ENCODE results near the gene CLMP.
"Not testable (repeated sequence)": the region's sequence is repeated elsewhere in the genome, so short reads cannot be mapped to it uniquely, and the experiment has no call there.

Gene CLMP

DNA sequence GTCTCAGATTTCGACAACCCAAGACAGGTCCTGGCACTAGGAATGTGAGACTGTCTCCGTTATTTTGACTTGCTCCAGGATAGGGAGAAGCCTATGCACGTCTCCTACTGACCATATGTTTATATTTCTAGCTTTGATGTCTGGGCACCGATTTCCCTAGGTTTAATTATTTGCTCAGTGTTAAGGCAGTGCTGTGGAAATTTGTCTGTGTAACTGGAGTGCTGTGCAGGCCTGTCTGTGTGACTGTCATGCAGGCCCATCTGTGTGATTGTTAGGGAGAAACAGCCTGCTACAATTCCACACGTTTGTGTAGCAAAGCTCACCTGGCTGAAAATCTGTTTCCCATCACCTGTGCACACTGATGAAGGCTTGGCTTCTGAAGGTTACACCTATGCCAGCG is 103.5 kb downstream of the CLMP start:
- no peak for DNase-seq (ENCODE audit: low read depth in 2 of 2)
- no peak overlapping the region for H3K4me3 ChIP-seq (replicated peaks in 1 of 2; ENCODE audit: low read depth in 2 of 2, low read length in 2 of 2)
- TF ChIP-seq, protein P1, sequence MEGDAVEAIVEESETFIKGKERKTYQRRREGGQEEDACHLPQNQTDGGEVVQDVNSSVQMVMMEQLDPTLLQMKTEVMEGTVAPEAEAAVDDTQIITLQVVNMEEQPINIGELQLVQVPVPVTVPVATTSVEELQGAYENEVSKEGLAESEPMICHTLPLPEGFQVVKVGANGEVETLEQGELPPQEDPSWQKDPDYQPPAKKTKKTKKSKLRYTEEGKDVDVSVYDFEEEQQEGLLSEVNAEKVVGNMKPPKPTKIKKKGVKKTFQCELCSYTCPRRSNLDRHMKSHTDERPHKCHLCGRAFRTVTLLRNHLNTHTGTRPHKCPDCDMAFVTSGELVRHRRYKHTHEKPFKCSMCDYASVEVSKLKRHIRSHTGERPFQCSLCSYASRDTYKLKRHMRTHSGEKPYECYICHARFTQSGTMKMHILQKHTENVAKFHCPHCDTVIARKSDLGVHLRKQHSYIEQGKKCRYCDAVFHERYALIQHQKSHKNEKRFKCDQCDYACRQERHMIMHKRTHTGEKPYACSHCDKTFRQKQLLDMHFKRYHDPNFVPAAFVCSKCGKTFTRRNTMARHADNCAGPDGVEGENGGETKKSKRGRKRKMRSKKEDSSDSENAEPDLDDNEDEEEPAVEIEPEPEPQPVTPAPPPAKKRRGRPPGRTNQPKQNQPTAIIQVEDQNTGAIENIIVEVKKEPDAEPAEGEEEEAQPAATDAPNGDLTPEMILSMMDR (IDR thresholded peaks at IDR 0.05; ENCODE audit: low read depth, low read length): no peak

DNA sequence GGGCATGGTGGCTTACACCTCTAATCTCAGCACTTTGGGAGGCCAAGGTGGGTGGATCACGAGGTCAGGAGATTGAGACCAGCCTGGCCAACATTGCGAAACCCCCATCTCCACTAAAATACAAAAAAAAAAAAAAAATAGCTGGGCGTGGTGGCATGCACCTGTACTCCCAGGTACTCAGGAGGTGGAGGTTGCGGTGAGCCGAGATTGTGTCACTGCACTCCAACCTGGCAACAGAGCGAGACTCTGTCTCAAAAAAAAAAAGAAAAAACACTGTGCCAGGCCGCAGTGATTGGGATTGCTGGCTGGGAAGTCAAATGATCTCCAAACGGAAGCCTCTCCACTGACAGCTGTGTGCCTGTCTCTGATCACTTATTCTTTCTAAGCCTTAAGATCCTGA is 104.9 kb downstream of the CLMP start:
- not testable (repeated sequence) for DNase-seq (ENCODE audit: low read depth in 2 of 2); H3K4me3 ChIP-seq (replicated peaks in 1 of 2; ENCODE audit: low read depth in 2 of 2, low read length in 2 of 2)

DNA sequence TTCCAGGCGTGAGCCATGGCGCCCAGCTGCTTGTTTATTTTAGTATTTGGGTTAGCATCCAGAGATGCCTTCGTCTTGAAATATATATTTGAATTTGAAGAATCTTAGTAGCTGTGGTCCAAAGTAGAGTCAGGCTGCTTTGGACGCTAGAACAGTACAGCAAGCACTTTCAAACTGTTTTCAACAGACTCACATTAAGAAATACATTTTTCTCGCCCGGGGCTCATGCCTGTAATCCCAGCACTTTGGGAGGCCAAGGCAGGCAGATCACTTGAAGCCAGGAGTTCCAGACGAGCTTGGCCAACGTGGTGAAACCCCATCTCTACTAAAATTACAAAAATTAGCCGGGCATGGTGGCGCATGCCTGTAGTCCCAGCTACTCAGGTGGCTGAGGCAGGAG is 106.2 kb downstream of the CLMP start:
- not testable (repeated sequence) for DNase-seq (ENCODE audit: low read depth in 2 of 2); H3K4me3 ChIP-seq (replicated peaks in 1 of 2; ENCODE audit: low read depth in 2 of 2, low read length in 2 of 2)

DNA sequence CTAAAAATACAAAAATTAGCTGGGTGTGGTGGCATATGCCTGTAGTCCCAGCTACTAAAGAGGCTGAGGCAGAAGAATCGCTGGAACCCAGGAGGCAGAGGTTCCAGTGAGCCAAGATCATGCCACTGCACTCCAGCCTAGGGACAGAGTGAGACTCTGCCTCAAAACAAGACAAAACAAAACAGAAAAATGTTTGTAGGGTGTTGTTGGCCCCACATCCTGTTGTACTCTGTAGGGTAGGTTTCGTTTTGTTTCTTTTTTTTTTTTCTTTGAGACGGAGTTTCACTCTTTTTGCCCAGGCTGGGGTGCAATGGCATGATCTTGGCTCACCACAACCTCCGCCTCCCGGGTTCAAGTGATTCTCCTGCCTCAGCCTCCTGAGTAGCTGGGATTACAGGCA is 107.4 kb downstream of the CLMP start:
- DNase-seq (ENCODE audit: low read depth in 2 of 2); H3K4me3 ChIP-seq (replicated peaks in 1 of 2; ENCODE audit: low read depth in 2 of 2, low read length in 2 of 2): not testable (repeated sequence)

DNA sequence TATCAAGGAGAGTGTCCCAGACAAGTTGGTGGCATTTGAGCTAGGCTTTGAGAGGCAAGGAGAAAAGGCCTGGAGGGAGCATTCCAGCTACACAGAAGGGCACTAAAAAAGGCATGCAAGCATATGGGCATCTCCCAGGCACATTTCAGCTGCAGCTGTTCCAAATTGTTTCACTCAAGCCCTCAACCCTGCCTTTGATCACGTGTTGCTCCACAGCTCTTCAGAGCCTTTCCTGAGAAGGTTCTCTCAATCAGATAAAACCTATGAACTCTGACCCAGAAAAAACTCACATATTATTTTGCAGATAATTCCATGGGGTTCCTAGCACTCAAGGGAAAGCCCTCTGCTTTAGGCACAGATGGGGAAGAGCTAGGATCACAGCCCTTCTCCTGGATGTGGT is 108.7 kb downstream of the CLMP start:
- H3K4me3 ChIP-seq (replicated peaks in 1 of 2; ENCODE audit: low read depth in 2 of 2, low read length in 2 of 2): no peak overlapping the region
- TF ChIP-seq, protein P1 (IDR thresholded peaks at IDR 0.05; ENCODE audit: low read depth, low read length): no peak
- DNase-seq (ENCODE audit: low read depth in 2 of 2): no peak

DNA sequence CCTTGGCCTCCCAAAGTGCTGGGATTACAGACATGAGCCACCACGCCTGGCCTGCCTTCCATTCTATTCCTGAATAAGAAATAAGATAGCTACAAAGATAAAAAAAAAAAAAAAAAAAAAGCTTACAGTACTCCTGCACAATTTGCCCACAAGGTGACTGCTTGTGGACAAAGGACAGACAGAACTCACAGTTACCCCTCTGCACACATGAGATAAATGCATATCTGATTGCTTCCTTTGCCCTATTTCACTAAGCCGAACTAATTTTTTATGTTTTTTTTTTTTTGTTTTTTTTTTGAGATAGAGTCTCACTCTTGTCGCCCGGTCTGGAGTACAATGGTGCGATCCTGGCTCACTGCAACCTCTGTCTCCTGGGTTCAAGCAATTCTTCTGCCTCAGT is 109.6 kb downstream of the CLMP start:
- DNase-seq (ENCODE audit: low read depth in 2 of 2): no peak
- TF ChIP-seq, protein P1 (IDR thresholded peaks at IDR 0.05; ENCODE audit: low read depth, low read length): no peak
- H3K4me3 ChIP-seq (replicated peaks in 1 of 2; ENCODE audit: low read depth in 2 of 2, low read length in 2 of 2): no peak overlapping the region

DNA sequence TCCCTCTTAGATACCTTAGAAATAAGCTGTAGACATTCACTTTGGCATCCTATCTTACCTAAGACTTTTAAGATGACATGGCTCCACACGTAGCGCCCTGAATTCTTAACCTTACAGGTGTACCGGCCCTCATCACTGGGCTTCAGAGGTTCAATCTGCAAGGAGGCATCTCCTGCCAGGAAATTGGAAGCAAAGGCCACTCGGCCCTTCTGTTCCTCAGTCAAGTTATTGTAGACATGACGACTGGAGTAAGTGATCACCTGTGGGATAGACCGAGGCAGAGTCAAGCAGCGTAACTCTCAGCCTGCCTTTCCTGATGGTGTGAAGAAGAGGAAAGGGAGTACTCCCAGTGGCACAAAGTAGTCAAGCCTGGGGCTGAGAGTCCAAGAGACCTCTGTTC is 110.6 kb downstream of the CLMP start:
- TF ChIP-seq, protein P1 (IDR thresholded peaks at IDR 0.05; ENCODE audit: low read depth, low read length): no peak
- DNase-seq (ENCODE audit: low read depth in 2 of 2): no peak

DNA sequence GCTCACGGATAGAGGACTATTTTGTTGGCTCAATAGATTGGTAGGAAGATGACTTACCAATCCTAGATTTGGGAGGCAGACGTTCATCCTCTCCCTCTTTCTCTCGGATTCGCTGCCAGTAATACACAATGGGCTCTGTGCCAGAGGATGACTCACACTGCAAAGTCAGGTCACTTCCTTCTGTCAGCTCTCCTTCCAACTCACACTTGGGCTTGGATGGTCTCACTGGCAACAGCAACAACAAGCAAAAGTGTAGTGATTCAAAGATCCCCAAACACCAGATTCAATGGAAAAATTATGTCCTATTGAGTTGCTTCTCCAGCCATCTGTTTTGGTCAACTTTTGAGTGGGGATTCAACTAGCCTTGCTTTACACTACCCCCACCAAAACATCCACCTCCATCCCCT is 111.4 kb downstream of the CLMP start:
- TF ChIP-seq, protein P1 (IDR thresholded peaks at IDR 0.05; ENCODE audit: low read depth, low read length): no peak
- peak; percentile 99 for DNase-seq (ENCODE audit: low read depth in 2 of 2)
- H3K4me3 ChIP-seq (replicated peaks in 1 of 2; ENCODE audit: low read depth in 2 of 2, low read length in 2 of 2): no peak overlapping the region

More for the DNA sequence above, 110.6 kb downstream of the CLMP start:
- H3K4me3 ChIP-seq (replicated peaks in 1 of 2; ENCODE audit: low read depth in 2 of 2, low read length in 2 of 2): no peak overlapping the region

DNA sequence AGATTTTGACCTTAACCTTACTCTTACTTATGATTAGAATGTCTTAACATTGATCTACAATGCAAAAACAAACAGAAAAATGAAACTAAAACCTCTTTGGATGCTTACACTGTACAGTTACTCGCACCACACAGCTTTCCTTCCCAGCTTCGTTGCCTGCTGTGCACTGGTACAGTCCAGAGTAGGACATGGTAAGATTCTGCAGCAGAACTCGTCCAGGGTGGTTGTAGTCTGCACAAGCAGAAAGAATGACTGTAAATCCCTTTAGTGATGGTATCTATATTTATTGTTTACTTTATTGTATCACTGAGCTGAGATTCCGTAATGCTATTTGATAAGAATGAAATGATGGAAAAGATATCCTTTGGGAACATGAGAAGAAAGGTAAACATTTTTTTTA is 112.1 kb downstream of the CLMP start:
- DNase-seq (ENCODE audit: low read depth in 2 of 2): no peak
- no peak overlapping the region for H3K4me3 ChIP-seq (replicated peaks in 1 of 2; ENCODE audit: low read depth in 2 of 2, low read length in 2 of 2)
- TF ChIP-seq, protein P1 (IDR thresholded peaks at IDR 0.05; ENCODE audit: low read depth, low read length): no peak
